Sigmoid colon (tissue), 7 donors: ENCODE measurements around the gene SLC22A4. TPM values are rescaled to one million over a fixed set of nuclear protein-coding genes. Genes with fewer than 3 reads are reported as not detected.

Experiments used
- DNase-seq: peaks from one replicate; pipeline ENCODE4 v3.0.0-alpha.2; 2019
- H3K27ac ChIP-seq, 4 donors: fragments of 200-600 bp; sonication (generic); one replicate each; pipeline ENCODE4 v1.5.1; 2016 to 2019; ENCODE audit warnings: mild to moderate bottlenecking in 1 of 4
- H3K27me3 ChIP-seq, 3 donors: fragments of 200-600 bp; sonication (generic); one replicate each; pipeline ENCODE4 v1.5.1; 2019; ENCODE audit warnings: mild to moderate bottlenecking in 1 of 3
- H3K36me3 ChIP-seq, 4 donors: fragments of 200-600 bp; sonication (generic); one replicate each; pipeline ENCODE4 v1.5.1; 2016 to 2019
- H3K4me1 ChIP-seq, 4 donors: fragments of 200-600 bp; sonication (generic); one replicate each; pipeline ENCODE4 v1.5.1; 2017 to 2019
- H3K4me3 ChIP-seq, 4 donors: fragments of 200-600 bp; sonication (generic); one replicate each; pipeline ENCODE4 v1.5.1; 2017 to 2019; ENCODE audit warnings: mild to moderate bottlenecking in 2 of 4, moderate library complexity in 1 of 4
- H3K9me3 ChIP-seq, 4 donors: fragments of 200-600 bp in 3 of 4; sonication (generic) in 3 of 4; one replicate each; pipeline versions ENCODE4 v1.5.1 to v1.6.1; 2013 to 2019
- EP300 ChIP-seq, 4 donors: sonication (generic); formaldehyde crosslinking; IDR thresholded peaks; one replicate each; pipeline ENCODE4 v1.6.1; 2017; ENCODE audit warnings: antibody characterized with exemption in 4 of 4
- POLR2A ChIP-seq, 2 donors: fragments of 450-650 bp; IDR thresholded peaks; one replicate each; pipeline ENCODE4 v1.6.1; 2016; ENCODE audit warnings: antibody characterized with exemption in 2 of 2, mild to moderate bottlenecking in 2 of 2, moderate library complexity in 2 of 2
- POLR2AphosphoS5 ChIP-seq, 4 donors: sonication (generic); formaldehyde crosslinking; IDR thresholded peaks; one replicate each; pipeline ENCODE4 v1.6.1; 2017; ENCODE audit warnings: antibody characterized with exemption in 4 of 4
- WGBS, 2 donors: extraction: QIAGEN DNeasy Blood & Tissue Kit; methylation state at CpG; one replicate each; pipeline ENCODE4 v1.1.7; 2013; 5-methylcytosine and 5-hydroxymethylcytosine counted together
- intact Hi-C: fragments of 100-400 bp; cut with DNase I; formaldehyde crosslinking; loops from one replicate; pipeline ENCODE4 v1.15.1; 2023
- polyA plus RNA-seq, 3 donors: library from polyadenylated mRNA; stranded (reverse); fragments of 200-250 nt; gene quantifications; one replicate each; pipeline ENCODE4 v1.2.3, GENCODE V29; 2013
- total RNA-seq, 4 donors: library from RNA; depleted of rRNA; stranded (reverse); fragments of >200 nt; gene quantifications; one replicate each; pipeline ENCODE4 v1.1.0, GENCODE V29; 2016
- TF ChIP-seq, protein P1 (sequence below), 4 experiments: fragments of 450-650 bp in 3 of 4; fragments of 200-600 bp in 1 of 4; IDR thresholded peaks; one replicate each; pipeline ENCODE4 v1.5.1; 2016 to 2019; ENCODE audit warnings: antibody characterized with exemption in 4 of 4, mild to moderate bottlenecking in 3 of 4, moderate library complexity in 2 of 4
- donor health status: healthy with polysubstance abuse.
- donor health status: Bipolar disorder and iron deficiency.
- donor health status: healthy.

SLC22A4 gene
- total and polyA plus RNA-seq, 7 donors = 0.49 to 3.4 (median 0.83) TPM

GRCh38 chr5:132308701-132309100 is 14.5 kb downstream of the SLC22A4 start:
- TF ChIP-seq, protein P1, sequence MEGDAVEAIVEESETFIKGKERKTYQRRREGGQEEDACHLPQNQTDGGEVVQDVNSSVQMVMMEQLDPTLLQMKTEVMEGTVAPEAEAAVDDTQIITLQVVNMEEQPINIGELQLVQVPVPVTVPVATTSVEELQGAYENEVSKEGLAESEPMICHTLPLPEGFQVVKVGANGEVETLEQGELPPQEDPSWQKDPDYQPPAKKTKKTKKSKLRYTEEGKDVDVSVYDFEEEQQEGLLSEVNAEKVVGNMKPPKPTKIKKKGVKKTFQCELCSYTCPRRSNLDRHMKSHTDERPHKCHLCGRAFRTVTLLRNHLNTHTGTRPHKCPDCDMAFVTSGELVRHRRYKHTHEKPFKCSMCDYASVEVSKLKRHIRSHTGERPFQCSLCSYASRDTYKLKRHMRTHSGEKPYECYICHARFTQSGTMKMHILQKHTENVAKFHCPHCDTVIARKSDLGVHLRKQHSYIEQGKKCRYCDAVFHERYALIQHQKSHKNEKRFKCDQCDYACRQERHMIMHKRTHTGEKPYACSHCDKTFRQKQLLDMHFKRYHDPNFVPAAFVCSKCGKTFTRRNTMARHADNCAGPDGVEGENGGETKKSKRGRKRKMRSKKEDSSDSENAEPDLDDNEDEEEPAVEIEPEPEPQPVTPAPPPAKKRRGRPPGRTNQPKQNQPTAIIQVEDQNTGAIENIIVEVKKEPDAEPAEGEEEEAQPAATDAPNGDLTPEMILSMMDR (IDR thresholded peaks at IDR 0.05) = no peak
- TF ChIP-seq POLR2AphosphoS5 (IDR thresholded peaks at IDR 0.05) = no peak
- no peak for TF ChIP-seq POLR2A (IDR thresholded peaks at IDR 0.05)
- no peak for TF ChIP-seq EP300 (IDR thresholded peaks at IDR 0.05)
- Histone ChIP-seq H3K4me1 (no peaks in the 10 kb centered on the region), H3K9me3 (no peaks in the 10 kb centered on the region), H3K27ac (no peak overlapping the region), H3K27me3 (no peaks in the 10 kb centered on the region), H3K36me3 (no peaks in the 10 kb centered on the region), H3K4me3 (no peak overlapping the region)
- intact Hi-C loops = no loop called here
- DNase-seq = no peak
- 85 to 95% methylated on average over 4 of the region's 4 CpGs for WGBS, 2 donors

GRCh38 chr5:132309679-132310078 is 15.5 kb downstream of the SLC22A4 start:
- Histone ChIP-seq H3K4me3 (no peak overlapping the region), H3K9me3 (no peaks in the 10 kb centered on the region), H3K36me3 (no peaks in the 10 kb centered on the region), H3K27me3 (no peaks in the 10 kb centered on the region), H3K27ac (no peak overlapping the region), H3K4me1 (no peaks in the 10 kb centered on the region)
- no peak for DNase-seq
- TF ChIP-seq POLR2A (IDR thresholded peaks at IDR 0.05) (no peak), EP300 (IDR thresholded peaks at IDR 0.05) (no peak), POLR2AphosphoS5 (IDR thresholded peaks at IDR 0.05) (no peak)
- TF ChIP-seq, protein P1 (IDR thresholded peaks at IDR 0.05) = no peak
- intact Hi-C loops = no loop called here

- DNase-seq = no peak
- H3K27ac ChIP-seq = peak overlapping the region in 2 of 4 donors; percentile 17 to 26
- intact Hi-C loops = no loop called here
Observed at GRCh38 chr5:132310141-132310834, 16.1 kb downstream of the SLC22A4 start.

DNA sequence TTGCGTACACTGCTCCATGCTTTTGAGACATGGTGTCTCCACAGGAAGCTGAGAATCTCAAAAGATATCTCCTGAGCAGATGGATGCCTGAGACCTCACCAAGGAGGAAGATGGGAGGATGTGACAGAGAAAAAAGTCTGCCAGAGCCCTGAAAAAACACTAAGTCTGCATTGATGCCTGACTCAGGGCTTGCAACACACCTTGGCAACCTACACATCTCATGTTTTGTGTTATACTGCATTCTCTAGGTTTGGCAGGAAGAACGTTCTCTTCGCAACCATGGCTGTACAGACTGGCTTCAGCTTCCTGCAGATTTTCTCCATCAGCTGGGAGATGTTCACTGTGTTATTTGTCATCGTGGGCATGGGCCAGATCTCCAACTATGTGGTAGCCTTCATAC is 19.2 kb downstream of the SLC22A4 start:
- no peaks in the 10 kb centered on the region for H3K9me3 ChIP-seq
- TF ChIP-seq POLR2AphosphoS5 (IDR thresholded peaks at IDR 0.05) = no peak
- no peak overlapping the region for H3K4me3 ChIP-seq
- no peaks in the 10 kb centered on the region for H3K36me3 ChIP-seq
- H3K27ac ChIP-seq = no peak overlapping the region
- no peaks in the 10 kb centered on the region for H3K4me1 ChIP-seq
- no peaks in the 10 kb centered on the region for H3K27me3 ChIP-seq
- 82 to 85% methylated on average over 4 of the region's 4 CpGs for WGBS, 2 donors
- DNase-seq = no peak
- intact Hi-C loops = no loop called here

More at GRCh38 chr5:132310141-132310834, 16.1 kb downstream of the SLC22A4 start:
- Histone ChIP-seq H3K27me3 (no peaks in the 10 kb centered on the region), H3K9me3 (no peaks in the 10 kb centered on the region), H3K4me1 (no peaks in the 10 kb centered on the region), H3K4me3 (no peak overlapping the region), H3K36me3 (no peaks in the 10 kb centered on the region)
- TF ChIP-seq POLR2A (IDR thresholded peaks at IDR 0.05) = no peak
- no peak for TF ChIP-seq EP300 (IDR thresholded peaks at IDR 0.05)
- no peak for TF ChIP-seq POLR2AphosphoS5 (IDR thresholded peaks at IDR 0.05)
- TF ChIP-seq, protein P1 (IDR thresholded peaks at IDR 0.05) = no peak
- 28 to 67% methylated on average over 11 of the region's 11 CpGs for WGBS, 2 donors

GRCh38 chr5:132313961-132314432 is 19.8 kb downstream of the SLC22A4 start:
- Histone ChIP-seq H3K4me3 (no peak overlapping the region), H3K27me3 (no peaks in the 10 kb centered on the region), H3K36me3 (no peaks in the 10 kb centered on the region), H3K27ac (no peak overlapping the region), H3K9me3 (no peaks in the 10 kb centered on the region), H3K4me1 (no peaks in the 10 kb centered on the region)
- intact Hi-C loops = no loop called here
- no peak for TF ChIP-seq EP300 (IDR thresholded peaks at IDR 0.05)
- TF ChIP-seq, protein P1 (IDR thresholded peaks at IDR 0.05) = no peak
- DNase-seq = no peak
- 96 to 97% methylated on average over 2 of the region's 2 CpGs for WGBS, 2 donors
